HG03159 (cell line): ENCODE measurements around the gene WFIKKN2.
"Not testable (repeated sequence)": the region's sequence is repeated elsewhere in the genome, so short reads cannot be mapped to it uniquely, and the experiment has no call there.

Source experiments
- ATAC-seq: cut with Tn5 transposase; IDR thresholded peaks from one replicate; pipeline ENCODE4 v1.9.1; 2021; ENCODE audit warnings: mild to moderate bottlenecking, moderate library complexity; ENCODE audit not compliant: unreplicated experiment

WFIKKN2 gene

DNA sequence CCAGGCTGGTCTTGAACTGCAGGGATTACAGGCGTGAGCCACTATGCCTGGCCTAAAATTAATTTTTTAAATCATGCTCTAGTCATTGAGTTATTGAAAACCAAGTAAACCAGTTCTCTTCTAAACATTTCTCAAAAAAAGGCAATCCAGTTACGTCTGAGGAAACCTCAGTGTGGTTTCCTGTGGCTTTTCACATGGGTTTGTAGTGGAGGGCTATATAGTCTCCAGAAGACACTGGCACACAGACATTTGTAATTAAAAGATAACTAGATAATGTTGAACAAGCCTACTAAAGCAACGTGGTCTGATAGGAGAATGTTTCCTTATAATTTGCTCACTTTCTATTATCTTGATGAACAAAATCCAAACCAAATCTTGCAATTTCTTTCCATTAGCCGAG, 36.0 kb downstream of the WFIKKN2 start:
- no peak for ATAC-seq

DNA sequence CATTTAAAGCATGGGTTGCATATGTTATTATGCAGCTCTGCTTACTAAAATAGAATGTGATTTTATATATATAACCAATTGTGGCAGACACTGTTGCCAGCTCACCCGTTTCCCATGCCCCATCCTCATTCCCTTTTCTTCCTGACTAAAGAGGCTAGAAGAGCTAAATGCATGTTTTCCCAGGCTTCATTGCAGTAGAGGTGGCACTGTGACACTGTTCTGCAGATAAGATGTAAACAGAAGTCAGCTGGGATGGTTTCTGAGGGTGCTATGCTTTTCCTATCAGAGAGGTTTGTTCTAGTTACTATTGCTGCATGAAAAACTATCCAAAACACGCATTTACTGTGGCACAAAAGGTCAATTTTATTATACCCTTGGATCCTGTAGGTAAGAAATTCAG, 36.5 kb downstream of the WFIKKN2 start:
- ATAC-seq = no peak

DNA sequence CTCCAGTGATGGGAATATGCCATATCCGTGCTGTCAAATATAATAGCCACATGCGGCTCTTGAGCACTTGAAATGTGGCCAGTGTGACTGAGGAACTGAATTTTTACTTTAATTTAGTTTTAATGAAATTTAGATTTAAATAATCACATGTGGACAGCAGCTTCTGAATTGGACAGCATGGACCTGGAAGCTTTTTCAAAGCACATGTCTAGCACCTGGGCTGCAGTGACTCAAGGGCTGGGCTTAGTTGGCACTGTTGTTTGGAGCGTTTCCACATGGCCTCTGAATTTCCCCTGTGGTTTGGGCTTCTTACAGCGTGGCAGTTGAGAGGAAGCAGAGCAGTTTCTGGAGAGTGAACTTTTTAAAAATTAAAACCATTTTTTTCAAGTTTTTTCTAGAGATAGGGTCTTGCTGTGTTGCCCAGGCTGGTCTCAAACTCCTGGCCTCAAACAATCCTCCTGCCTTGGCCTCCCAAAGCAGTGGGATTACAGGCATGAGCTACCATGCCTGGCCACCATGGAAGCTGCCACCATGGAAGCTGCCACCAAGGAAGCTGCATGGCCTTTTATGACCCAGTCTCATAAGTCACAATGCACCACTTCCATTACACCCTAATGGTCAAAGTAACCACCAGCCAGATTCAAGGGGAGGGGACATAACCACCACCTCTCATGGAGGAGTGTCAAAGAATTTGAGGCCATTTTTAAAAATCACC, 37.5 kb downstream of the WFIKKN2 start:
- ATAC-seq = no peak

DNA sequence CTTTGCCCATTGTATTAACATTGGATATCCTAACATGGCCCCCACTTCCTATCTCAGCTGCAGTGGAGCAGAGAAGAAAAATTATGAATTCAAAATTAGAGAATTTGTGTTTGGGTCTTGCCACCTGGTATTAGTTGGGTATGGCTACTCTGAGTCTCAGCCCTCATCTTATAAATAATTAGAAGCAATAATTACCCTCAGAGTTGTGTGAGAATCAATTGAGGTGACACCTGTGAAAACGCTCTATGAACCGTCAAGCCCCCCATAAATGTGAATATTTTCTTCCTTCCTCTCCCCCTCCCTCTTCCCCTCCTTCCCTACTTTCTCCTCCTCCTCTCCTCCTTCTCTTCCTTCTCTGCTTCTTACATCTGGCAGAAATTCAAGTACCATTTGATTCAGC, 39.7 kb downstream of the WFIKKN2 start:
- ATAC-seq = no peak

DNA sequence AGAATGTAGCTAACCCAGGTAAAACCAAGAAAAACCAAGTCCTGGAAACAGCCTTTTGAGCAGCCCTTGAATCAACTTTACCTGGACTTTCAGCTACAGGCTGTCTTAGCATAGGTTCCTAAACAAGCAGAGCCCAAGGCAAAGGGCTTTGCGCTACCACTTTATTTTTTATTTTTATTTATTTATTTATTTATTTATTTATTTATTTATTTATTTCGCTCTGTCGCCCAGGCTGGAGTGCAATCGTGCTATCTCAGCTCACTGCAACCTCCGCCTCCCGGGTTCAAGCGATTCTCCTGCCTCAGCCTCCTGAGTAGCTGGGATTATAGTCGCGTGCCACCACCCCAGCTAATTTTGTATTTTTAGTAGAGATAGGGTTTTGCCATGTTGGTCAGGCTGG, 41.7 kb downstream of the WFIKKN2 start:
- ATAC-seq = not testable (repeated sequence)

DNA sequence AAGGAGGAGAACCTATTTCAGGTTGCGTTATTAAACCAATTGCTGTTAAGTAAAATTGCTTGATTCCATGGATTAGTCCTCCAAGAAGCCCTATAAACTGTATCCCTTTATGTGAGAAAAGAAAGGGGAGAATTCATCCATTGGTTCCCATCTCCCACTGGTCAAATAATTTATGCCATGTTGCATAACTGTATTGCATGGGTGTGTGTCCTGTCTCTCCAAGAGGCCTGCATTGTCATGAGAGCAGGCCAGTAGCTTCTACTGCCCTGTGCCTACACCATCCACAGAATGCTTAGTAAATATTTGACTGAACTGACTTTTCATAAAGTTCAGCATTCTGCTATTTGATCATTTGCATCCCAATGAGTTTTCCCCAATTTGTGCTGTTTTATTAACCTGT, 42.5 kb downstream of the WFIKKN2 start:
- no peak for ATAC-seq

DNA sequence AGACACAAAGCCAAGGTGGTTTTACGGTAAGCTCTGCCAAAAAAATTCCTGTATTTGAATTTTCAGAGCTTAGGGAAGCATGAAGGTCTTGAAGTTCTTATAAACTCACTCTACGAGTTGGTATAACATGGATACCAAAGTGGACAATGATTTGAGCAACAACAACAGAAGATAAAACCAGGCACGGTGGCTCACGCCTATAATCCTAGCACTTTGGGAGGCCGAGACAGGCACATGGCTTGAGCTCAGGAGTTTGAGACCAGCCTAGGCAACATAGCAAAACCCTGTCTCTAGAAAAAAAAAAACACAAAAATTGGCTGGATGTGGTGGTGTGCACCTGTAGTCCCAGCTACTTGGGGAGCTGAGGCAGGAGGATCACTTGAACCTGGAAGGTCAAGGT, 43.7 kb downstream of the WFIKKN2 start:
- no peak for ATAC-seq

DNA sequence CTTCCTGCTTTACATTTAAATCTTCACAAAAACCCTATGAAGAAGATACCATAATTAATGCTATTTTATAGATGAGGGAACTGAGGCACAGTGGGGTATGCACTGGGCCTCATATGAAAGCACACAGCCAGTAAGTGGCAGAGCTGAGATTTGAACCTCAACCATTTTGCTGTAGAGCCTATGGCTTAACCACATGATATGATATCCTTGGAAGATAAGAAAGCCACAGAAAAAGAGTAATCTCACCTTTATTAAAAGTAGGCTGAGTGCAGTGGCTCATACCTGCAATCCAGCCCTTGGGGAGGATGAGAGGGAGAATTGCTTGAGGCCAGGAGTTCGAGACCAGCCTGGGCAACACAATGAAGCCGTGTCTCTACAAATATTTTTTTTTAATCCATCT, 45.8 kb downstream of the WFIKKN2 start:
- no peak for ATAC-seq

DNA sequence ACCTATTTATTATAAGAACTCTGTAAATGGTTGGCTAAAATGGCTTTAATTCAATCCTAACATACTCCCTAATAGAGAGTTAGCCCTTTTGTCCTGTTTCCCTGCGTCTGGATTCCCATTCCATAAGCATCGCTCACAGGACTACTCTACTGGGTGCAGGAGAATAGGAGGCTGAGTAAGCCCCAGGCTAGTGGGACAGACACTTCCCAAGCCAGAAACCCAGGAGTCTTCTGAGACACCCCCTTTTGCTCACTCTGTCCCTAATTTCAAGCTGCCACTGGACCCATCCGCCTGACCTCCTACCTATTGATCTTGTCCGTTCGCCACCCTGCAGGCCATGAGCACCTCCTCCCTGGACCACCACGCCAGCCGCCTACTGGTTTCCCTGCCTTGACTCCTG, 47.5 kb downstream of the WFIKKN2 start:
- no peak for ATAC-seq

DNA sequence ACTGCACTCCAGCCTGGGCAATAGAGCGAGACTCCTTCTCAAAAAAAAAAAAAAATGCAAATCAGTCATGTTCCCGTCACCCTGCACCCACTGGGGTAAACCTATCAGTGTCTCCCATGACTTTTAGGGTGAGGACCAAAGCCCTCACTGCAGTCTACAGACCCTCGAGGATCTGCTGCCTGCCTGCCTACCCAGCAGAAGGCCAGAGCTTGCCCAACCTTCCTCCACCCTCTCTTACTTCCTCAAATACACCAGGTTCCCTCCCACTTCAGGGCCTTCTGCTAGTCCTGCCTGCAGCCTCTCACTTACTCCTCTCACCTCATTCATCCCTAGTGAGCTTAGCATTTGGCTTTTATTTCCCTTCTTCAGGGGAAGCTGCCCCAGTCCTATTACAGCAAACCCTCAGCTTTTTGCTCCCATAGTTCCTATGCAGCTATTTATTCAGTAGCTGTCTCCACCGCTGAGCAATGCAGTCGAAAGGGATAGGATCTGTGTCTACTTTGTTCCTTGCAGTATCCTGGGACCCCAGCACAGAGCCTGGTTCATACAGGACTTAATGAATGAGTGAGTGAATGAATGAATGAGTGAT, 48.6 kb downstream of the WFIKKN2 start:
- ATAC-seq = no peak

DNA sequence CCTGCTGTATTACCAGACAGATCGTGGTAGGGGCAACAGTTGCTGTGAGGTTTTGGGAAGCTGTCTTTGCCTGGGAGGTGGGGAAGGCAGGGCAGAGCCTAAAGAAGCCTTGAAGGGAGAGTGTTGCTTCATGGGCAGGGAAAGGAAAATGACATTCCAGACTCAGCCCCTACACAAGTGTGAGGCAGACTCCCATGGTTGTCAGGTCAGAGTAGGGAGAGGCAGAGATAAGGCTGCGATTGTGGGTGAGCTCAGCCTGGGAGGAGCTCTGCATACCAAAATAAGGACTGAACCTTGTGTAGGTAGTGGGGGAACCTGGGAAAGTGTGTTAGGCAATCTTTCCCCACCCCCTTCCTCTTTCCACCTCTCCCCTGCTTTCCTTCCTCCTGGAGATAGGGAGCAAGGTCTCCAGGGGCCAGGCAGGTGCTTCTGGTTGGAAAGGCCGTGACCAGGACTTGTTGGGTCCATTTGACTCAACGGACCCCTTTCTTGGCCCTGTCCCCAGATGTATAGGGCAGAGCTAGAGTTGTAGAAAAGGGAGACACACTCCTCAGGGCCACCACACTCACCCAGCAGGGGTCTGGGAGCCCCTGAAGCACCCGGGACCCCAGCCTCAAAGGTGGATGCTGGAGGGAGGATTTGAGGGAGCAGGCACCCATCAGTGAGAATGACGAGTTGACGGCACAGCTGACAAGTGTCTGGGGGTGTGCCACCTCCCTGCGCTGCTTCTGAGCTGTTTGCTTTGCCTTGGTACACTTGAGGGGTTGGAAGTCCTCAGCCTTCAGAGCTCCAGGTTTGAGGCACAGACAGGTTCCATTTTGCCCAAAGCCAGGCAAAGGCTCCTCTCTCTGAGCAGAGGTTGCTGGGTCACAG, 49.3 kb downstream of the WFIKKN2 start:
- ATAC-seq = no peak

DNA sequence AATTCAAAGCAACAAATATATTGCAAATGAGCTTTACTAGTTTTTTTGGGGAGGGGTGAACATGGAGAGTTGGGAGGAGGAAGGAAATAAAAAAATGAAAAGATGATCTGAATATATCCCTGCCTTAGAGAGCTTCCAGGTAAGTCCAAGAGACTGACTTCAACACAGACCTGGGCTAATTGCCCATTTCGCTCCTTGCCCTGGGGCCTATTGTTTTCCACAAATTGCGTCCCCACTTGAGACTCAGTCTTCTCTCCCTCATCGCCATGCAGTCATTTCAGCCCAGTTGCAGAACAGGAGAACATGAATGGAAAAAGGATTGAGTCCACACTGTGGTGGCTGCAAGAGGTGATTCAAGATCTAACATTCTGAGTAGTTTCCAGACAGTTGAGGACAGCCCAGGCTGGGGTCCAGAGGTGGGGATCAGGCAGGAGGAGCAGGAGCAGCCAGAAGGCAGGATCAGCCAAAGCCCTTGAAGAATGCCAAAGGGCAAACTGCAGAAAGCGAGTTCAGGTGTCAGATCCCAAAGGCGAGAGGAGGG, 52.4 kb downstream of the WFIKKN2 start:
- ATAC-seq = no peak

DNA sequence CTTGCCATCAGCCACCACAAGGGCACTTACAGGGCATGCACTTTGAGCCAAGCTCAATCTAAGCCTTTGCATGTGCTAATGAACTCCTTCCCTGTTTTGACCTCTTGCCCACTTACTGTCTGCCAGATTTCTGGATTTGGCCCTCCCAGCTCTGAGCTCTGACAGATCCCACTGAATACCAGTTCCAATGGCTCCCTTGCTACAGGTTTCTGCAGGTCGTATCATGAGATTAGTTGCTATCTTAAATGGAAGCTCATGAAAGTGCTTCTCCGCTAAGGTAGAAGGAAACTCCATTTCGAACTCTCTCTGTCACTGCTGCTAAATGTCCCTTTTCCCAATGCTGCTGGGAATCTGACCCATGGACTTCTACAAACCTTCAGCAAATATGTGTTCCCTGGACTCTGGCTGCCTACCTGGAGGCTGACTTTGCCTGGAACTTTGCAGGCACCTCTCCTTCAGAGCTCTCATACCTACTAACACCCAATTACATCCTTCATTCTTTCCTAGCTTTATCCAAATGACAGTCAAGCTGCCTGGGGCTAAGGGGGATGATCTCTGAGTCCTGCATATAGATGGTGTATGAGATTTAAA, 54.2 kb downstream of the WFIKKN2 start:
- no peak for ATAC-seq

DNA sequence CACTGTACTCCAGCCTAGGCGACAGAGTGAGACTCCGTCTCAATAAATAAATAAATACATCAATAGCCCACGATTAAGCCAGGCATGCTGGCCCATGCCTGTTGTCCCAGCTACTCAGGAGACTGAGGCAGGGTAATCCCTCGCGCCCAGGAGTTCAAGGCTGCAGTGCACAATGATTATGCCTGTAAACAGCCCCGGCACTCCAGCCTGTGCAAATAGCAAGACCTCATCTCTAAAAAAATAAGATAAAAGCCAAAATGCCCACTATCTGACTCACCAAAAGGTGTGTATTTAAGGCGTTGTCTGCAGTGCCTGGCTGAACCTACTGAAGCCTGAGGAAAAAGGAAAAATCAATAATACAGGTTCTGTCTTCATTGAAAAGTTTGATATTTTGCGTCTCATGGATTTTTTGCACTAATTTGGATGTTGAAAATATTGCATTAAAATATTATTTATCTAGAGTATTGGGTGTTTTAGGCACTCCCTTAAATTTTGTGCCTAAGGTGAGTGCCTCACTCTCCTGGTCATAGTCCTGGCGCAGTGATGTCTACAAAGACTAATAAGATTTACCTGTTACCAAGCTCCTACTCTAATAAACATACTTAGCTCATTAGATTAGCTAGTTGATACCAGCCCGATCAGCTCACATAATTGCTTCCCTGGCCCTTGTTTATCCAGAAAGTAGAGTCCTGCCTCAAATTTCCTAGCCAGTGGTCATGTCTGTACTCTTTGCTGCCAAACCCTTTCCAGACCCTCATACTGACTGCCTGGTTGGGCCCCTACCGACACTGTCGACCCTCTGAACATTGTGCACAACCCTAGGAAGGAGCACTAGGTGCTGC, 55.5 kb downstream of the WFIKKN2 start:
- no peak for ATAC-seq

DNA sequence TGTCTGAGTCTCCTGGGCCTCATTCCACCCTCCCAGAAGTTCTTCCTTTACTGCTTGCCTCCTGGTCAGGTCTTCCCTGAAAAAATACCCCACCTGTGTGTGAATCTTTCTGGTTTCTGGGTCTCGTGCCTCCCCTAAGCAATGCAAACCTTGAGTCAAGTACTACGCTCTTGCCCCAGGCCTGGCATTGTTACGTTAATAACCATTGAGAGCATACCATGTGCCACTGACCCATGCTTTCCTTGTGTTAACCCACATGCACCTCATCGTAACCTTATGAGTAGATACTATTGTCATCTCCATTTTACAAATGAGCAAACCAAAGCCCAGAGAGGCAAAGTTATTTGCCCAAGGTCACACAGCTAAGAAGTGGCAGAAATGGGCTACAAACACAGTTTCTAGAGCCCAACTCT, 56.2 kb downstream of the WFIKKN2 start:
- ATAC-seq = no peak
